Mesothelial cell of epicardium (in vitro differentiated cells): Measurements from ENCODE around the gene ADD1. TPM values are rescaled to one million over a fixed set of nuclear protein-coding genes. Genes with fewer than 3 reads are reported as not detected.

Source experiments
- DNase-seq, 2 experiments: peaks; one replicate each; pipeline ENCODE4 v3.0.0; 2021; ENCODE audit warnings: low spot score in 2 of 2; ENCODE audit not compliant: unreplicated experiment in 2 of 2
- H3K27ac Mint-ChIP-seq: 2 replicates; pipeline ENCODE4 v1.8.0; 2021; ENCODE audit warnings: mixed read lengths
- H3K27me3 Mint-ChIP-seq: 2 replicates; pipeline ENCODE4 v1.8.0; 2021; ENCODE audit warnings: low read depth, mixed read lengths
- H3K36me3 Mint-ChIP-seq: 2 replicates; pipeline ENCODE4 v1.8.0; 2021; ENCODE audit warnings: mixed read lengths
- H3K4me1 Mint-ChIP-seq: 2 replicates; pipeline ENCODE4 v1.8.0; 2021; ENCODE audit warnings: mixed read lengths
- H3K4me3 Mint-ChIP-seq: 2 replicates; pipeline ENCODE4 v1.8.0; 2021; ENCODE audit warnings: mild to moderate bottlenecking, moderate library complexity, mixed read lengths
- H3K9me3 Mint-ChIP-seq: 2 replicates; pipeline ENCODE4 v1.8.0; 2021; ENCODE audit warnings: mixed read lengths
- total RNA-seq: library from RNA; stranded (reverse); gene quantifications from 3 replicates; pipeline ENCODE4 v1.2.1, GENCODE V29; 2021
- TF ChIP-seq, protein P1 (sequence below): fragments of 200-600 bp; sonication (generic); IDR thresholded peaks from one replicate; pipeline ENCODE4 v1.5.0; 2021; ENCODE audit warnings: antibody characterized with exemption; ENCODE audit not compliant: unreplicated experiment

ADD1 gene
- total RNA-seq, 1 donor from 2014 or later, result 297 TPM

GRCh38 chr4:2824836-2825381, 18.7 kb upstream of the ADD1 start:
- H3K4me3 Mint-ChIP-seq, result no peak overlapping the region
- H3K36me3 Mint-ChIP-seq, result peaks cover 26% of the 10 kb centered on the region
- H3K4me1 Mint-ChIP-seq, result no peaks in the 10 kb centered on the region
- H3K9me3 Mint-ChIP-seq, result no peaks in the 10 kb centered on the region
- TF ChIP-seq, protein P1, sequence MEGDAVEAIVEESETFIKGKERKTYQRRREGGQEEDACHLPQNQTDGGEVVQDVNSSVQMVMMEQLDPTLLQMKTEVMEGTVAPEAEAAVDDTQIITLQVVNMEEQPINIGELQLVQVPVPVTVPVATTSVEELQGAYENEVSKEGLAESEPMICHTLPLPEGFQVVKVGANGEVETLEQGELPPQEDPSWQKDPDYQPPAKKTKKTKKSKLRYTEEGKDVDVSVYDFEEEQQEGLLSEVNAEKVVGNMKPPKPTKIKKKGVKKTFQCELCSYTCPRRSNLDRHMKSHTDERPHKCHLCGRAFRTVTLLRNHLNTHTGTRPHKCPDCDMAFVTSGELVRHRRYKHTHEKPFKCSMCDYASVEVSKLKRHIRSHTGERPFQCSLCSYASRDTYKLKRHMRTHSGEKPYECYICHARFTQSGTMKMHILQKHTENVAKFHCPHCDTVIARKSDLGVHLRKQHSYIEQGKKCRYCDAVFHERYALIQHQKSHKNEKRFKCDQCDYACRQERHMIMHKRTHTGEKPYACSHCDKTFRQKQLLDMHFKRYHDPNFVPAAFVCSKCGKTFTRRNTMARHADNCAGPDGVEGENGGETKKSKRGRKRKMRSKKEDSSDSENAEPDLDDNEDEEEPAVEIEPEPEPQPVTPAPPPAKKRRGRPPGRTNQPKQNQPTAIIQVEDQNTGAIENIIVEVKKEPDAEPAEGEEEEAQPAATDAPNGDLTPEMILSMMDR, result no peak
- H3K27me3 Mint-ChIP-seq, result no peaks in the 10 kb centered on the region
- no peak overlapping the region for H3K27ac Mint-ChIP-seq
- peak in 1 of 2 experiments; percentile 12 for DNase-seq

- Mint-ChIP-seq H3K36me3 (peaks cover 26% of the 10 kb centered on the region), H3K4me3 (no peak overlapping the region), H3K9me3 (no peaks in the 10 kb centered on the region), H3K4me1 (no peaks in the 10 kb centered on the region), H3K27me3 (no peaks in the 10 kb centered on the region), H3K27ac (no peak overlapping the region)
- peak in 1 of 2 experiments; percentile 22 for DNase-seq
- TF ChIP-seq, protein P1, result no peak
Observed at GRCh38 chr4:2825740-2826139, 17.9 kb upstream of the ADD1 start.

DNA sequence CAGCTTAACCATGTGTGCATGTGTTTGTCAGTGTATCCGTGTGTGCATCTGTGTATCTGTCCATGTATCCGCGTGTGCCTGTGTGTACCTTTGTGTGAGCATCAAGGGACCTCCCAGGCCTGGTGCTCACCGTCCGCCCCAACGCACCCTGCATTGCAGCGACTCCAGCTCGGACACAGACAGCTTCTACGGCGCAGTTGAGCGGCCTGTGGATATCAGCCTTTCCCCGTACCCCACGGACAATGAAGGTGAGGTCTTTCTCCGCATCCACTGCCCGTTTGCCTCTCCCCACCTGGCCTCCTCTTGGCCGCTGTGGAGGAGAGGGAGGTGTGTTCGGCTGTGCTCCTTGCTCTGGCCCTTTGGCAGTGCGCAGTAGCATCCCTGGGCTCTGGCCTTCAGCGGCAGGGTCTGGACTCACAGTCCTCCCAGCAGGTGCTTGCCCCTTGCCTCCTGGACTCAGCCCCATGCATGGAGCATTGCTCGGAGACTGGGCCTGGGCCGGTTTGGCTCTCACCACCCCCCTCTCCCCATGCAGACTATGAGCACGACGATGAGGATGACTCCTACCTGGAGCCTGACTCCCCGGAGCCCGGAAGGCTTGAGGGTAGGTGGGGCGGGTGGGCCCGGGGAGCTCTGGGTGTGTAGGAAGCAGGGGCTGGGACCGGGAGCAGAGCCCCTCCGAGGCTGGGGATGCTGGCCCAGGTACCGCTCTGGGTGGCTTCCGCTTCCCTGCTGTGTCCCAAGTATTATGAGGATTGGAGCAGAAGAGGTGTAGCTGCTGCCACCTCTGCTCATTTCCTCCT, 16.4 kb upstream of the ADD1 start:
- TF ChIP-seq, protein P1, result no peak
- Mint-ChIP-seq H3K36me3 (peaks cover 26% of the 10 kb centered on the region), H3K27me3 (no peaks in the 10 kb centered on the region), H3K4me3 (no peak overlapping the region), H3K9me3 (no peaks in the 10 kb centered on the region), H3K4me1 (no peaks in the 10 kb centered on the region), H3K27ac (no peak overlapping the region)
- no peak for DNase-seq

- no peaks in the 10 kb centered on the region for H3K27me3 Mint-ChIP-seq
- no peaks in the 10 kb centered on the region for H3K9me3 Mint-ChIP-seq
- peaks cover 30% of the 10 kb centered on the region for H3K36me3 Mint-ChIP-seq
- no peak for DNase-seq
- no peak overlapping the region for H3K4me3 Mint-ChIP-seq
- no peak overlapping the region for H3K27ac Mint-ChIP-seq
- H3K4me1 Mint-ChIP-seq, result no peaks in the 10 kb centered on the region
- TF ChIP-seq, protein P1, result no peak
Observed at GRCh38 chr4:2827874-2828751, 15.5 kb upstream of the ADD1 start.

DNA sequence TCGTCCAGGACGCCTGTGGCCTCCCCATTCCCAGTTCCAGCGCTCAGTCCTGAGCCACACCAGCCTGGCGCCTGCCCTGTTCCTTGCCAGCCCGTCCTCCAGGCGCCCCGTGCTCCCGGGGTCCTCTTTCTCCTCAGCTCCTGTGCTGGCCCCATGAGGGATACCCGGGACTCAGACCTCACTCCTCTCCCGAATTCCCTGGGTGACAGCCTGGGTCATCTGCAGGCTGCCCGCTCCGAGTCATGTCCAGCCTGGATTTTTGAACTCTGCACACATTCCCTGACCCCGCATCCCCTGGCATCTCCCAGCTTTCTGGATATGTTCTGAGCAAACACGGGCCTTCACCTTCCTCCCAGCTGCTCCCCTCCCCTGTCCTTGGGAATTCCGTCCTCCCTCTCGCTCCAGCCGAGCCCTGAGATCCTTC, 14.9 kb upstream of the ADD1 start:
- H3K27me3 Mint-ChIP-seq, result no peaks in the 10 kb centered on the region
- H3K4me1 Mint-ChIP-seq, result no peaks in the 10 kb centered on the region
- TF ChIP-seq, protein P1, result no peak
- H3K36me3 Mint-ChIP-seq, result peaks cover 30% of the 10 kb centered on the region
- H3K27ac Mint-ChIP-seq, result no peak overlapping the region
- DNase-seq, result no peak
- H3K9me3 Mint-ChIP-seq, result no peaks in the 10 kb centered on the region
- H3K4me3 Mint-ChIP-seq, result no peak overlapping the region
